ENCODE data around the gene MB21D2. TPM values are rescaled to one million over a fixed set of nuclear protein-coding genes. Genes with fewer than 3 reads are reported as not detected.

MB21D2 gene
- total RNA-seq, 1 experiment from 2014 or later, result 19.7 TPM

- Mint-ChIP-seq H3K4me3 (no peak overlapping the region), H3K4me1 (peaks cover 58% of the 10 kb centered on the region), H3K36me3 (peaks cover 5% of the 10 kb centered on the region), H3K27ac (peak overlapping the region; percentile 33), H3K27me3 (ENCODE audit: low read depth) (no peaks in the 10 kb centered on the region), H3K9me3 (no peaks in the 10 kb centered on the region)
- ATAC-seq, result no peak
- TF ChIP-seq MAX (CRISPR knock-in tag; IDR thresholded peaks at IDR 0.05) (no peak), ZNF671 (CRISPR knock-in tag; IDR thresholded peaks at IDR 0.05) (no peak), ZNF121 (CRISPR knock-in tag; IDR thresholded peaks at IDR 0.05) (no peak), PREB (CRISPR knock-in tag; IDR thresholded peaks at IDR 0.05; ENCODE audit: borderline replicate concordance) (no peak), ZNF281 (CRISPR knock-in tag; IDR thresholded peaks at IDR 0.05) (no peak), ZNF512 (CRISPR knock-in tag; IDR thresholded peaks at IDR 0.05; ENCODE audit: borderline replicate concordance) (no peak), RORB (CRISPR knock-in tag; IDR thresholded peaks at IDR 0.05) (no peak), MXD4 (CRISPR knock-in tag; IDR thresholded peaks at IDR 0.05; ENCODE audit: borderline replicate concordance) (no peak), SOX15 (CRISPR knock-in tag; IDR thresholded peaks at IDR 0.05) (no peak), E2F5 (CRISPR knock-in tag; IDR thresholded peaks at IDR 0.05) (no peak), ZNF425 (CRISPR knock-in tag; conservative IDR thresholded peaks at IDR 0.05) (no peak)
- ChIA-PET POLR2A (no interaction called here), CTCF (no interaction called here)
- no peak for DNase-seq (ENCODE audit: low spot score)
These were observed 55.7 kb downstream of the MB21D2 start for GRCh38 chr3:192861972-192862371.

- Mint-ChIP-seq H3K9me3 (no peaks in the 10 kb centered on the region), H3K36me3 (peaks cover 5% of the 10 kb centered on the region), H3K4me3 (no peak overlapping the region), H3K27me3 (ENCODE audit: low read depth) (no peaks in the 10 kb centered on the region), H3K27ac (no peak overlapping the region), H3K4me1 (peaks cover 47% of the 10 kb centered on the region)
- DNase-seq (ENCODE audit: low spot score) (no peak), ATAC-seq (no peak)
- ChIA-PET CTCF (interaction anchor here (1.3 kb wide), 1 partner anchor 29 kb away, joined by 3 read pairs; no protein-coding TSS in a partner anchor), POLR2A (no interaction called here)
- no peak for TF ChIP-seq ATF1 (CRISPR knock-in tag; IDR thresholded peaks at IDR 0.05)
- TF ChIP-seq NR3C1 (CRISPR knock-in tag; conservative IDR thresholded peaks at IDR 0.05; ENCODE audit: low read depth), result no peak
- TF ChIP-seq USF2 (CRISPR knock-in tag; IDR thresholded peaks at IDR 0.05), result no peak
- TF ChIP-seq RORB (CRISPR knock-in tag; IDR thresholded peaks at IDR 0.05), result no peak
- no peak for TF ChIP-seq ZBTB43 (CRISPR knock-in tag; IDR thresholded peaks at IDR 0.05)
- no peak for TF ChIP-seq PRRX2 (CRISPR knock-in tag; IDR thresholded peaks at IDR 0.05)
- no peak for TF ChIP-seq ATF3 (CRISPR knock-in tag; conservative IDR thresholded peaks at IDR 0.05)
- TF ChIP-seq ZNF396 (CRISPR knock-in tag; IDR thresholded peaks at IDR 0.05; ENCODE audit: borderline replicate concordance), result no peak
- TF ChIP-seq PRDM15 (CRISPR knock-in tag; IDR thresholded peaks at IDR 0.05), result no peak
These were observed 57.2 kb downstream of the MB21D2 start for GRCh38 chr3:192860454-192860853.

Data from WTC11 (cell line).